Tongue (tissue), 2 donors: ENCODE measurements around the gene NKD2. TPM values are rescaled to one million over a fixed set of nuclear protein-coding genes. Genes with fewer than 3 reads are reported as not detected.

Source experiments
- DNase-seq: peaks from one replicate; pipeline ENCODE4 v3.0.0-alpha.2; 2015
- total RNA-seq: library from RNA; depleted of rRNA; stranded (reverse); fragments of >200 nt; gene quantifications from one replicate; pipeline ENCODE4 v1.2.3, GENCODE V29; 2014

NKD2 gene
- total RNA-seq, 1 donor from 2014 or later = 7.3 TPM

GRCh38 chr5:1044117-1044516 lies 35.5 kb downstream of the NKD2 start:
- no peak for DNase-seq

- no peak for DNase-seq
Observed at GRCh38 chr5:1045960-1046560, 37.5 kb downstream of the NKD2 start.

- no peak for DNase-seq
Observed at GRCh38 chr5:1047332-1047965, 38.8 kb downstream of the NKD2 start.

- no peak for DNase-seq
Observed at GRCh38 chr5:1048162-1048721, 39.6 kb downstream of the NKD2 start.

- no peak for DNase-seq
Observed at GRCh38 chr5:1048861-1049838, 40.5 kb downstream of the NKD2 start.

GRCh38 chr5:1050423-1051365 lies 42.1 kb downstream of the NKD2 start:
- peak; percentile 53 for DNase-seq

GRCh38 chr5:1051366-1051720 lies 42.7 kb downstream of the NKD2 start:
- peak; percentile 83 for DNase-seq

GRCh38 chr5:1052076-1052475 lies 43.5 kb downstream of the NKD2 start:
- no peak for DNase-seq

- peak; percentile 38 for DNase-seq
Observed at GRCh38 chr5:1052641-1053390, 44.2 kb downstream of the NKD2 start.

- DNase-seq = no peak
Observed at GRCh38 chr5:1053391-1054017, 44.9 kb downstream of the NKD2 start.

- DNase-seq = no peak
Observed at GRCh38 chr5:1054018-1054798, 45.6 kb downstream of the NKD2 start.

GRCh38 chr5:1054799-1055775 lies 46.5 kb downstream of the NKD2 start:
- DNase-seq = no peak

GRCh38 chr5:1055896-1056610 lies 47.5 kb downstream of the NKD2 start:
- no peak for DNase-seq

- no peak for DNase-seq
Observed at GRCh38 chr5:1056611-1057484, 48.2 kb downstream of the NKD2 start.

- no peak for DNase-seq
Observed at GRCh38 chr5:1057485-1058082, 49.0 kb downstream of the NKD2 start.
